Measurements from ENCODE around the gene LCN2.

LCN2 gene

DNA sequence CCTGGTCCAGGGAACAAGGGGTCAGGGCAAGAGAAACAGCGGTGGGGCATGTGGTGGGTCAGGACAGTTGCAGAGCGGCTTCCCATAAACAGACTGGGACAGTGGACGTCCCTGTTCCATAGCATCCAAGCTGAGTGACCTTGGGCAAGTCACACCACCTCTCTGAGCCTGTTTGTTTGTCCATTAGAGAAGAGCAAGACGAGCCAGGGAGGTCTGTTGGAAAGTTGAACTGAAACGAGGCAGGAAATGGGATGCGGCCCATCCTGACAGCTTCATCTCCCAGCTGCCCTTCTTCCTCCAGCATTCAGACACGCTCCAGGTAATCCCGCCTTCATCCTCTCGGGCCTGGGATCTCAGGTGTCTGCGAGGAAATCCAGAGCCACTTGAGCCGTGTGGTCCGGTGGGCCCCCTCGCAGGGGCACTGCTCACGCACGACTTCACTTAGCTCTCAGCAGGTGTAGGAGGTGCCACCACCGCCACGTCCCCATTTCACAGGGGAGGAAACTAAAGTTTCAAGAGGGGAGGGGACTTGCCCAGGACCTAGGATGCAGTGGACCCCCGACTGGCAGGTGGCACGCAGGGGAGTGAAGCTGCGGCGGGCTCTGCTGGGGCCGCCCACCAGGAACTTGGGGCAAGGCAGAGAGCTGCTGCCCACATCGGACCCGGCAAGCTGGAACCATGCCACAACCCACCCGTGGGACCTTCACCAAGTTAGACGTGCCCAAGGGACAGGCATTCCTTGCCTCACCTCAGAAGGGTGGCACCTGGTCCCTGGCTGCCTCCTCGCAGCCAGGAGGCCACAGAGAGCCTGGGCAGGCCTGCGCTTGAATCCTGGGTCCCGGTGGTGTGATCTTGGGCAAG, 34.7 kb upstream of the LCN2 start:
- no peak overlapping the region for H3K4me3 ChIP-seq (ENCODE audit: control insufficient read depth in 1 of 7, extremely low read depth in 1 of 7, insufficient read depth in 4 of 7, low read depth in 2 of 7, low read length in 6 of 7)
- ChIA-PET POLR2A (interaction anchor here (1.3 kb wide), 1 partner anchor 21 kb away, joined by 3 read pairs; no protein-coding TSS in a partner anchor), CTCF (interaction anchor here (0.7 to 4.9 kb wide), 13 partner anchors 8 to 172 kb away, joined by 3 to 47 read pairs (median 4); partner anchors contain the start of genes BBLN and PTGES2)
- H3K27ac ChIP-seq (ENCODE audit: insufficient read depth in 1 of 2, low read depth in 1 of 2, low read length in 2 of 2, poor library complexity in 1 of 2, severe bottlenecking in 2 of 2): no peak overlapping the region
- H3K36me3 ChIP-seq (ENCODE audit: control insufficient read depth in 4 of 4, insufficient read depth in 4 of 4, low read length in 3 of 4): peaks cover 0 to 18% (median 8%) of the 10 kb centered on the region in 4 experiments
- no peak for DNase-seq
- H3K27me3 ChIP-seq (replicated peaks in 2 of 5; ENCODE audit: control insufficient read depth in 4 of 5, insufficient read depth in 5 of 5, low read length in 4 of 5): no peaks in the 10 kb centered on the region
- 96% methylated on average over 27 of the region's 29 CpGs for WGBS (ENCODE audit: insufficient coverage)
- H3K4me1 ChIP-seq (ENCODE audit: control extremely low read depth in 1 of 4, control insufficient read depth in 4 of 4, insufficient read depth in 4 of 4, low read length in 3 of 4): peaks cover 0 to 7% (median 3%) of the 10 kb centered on the region in 4 experiments
- H3K9me3 ChIP-seq (ENCODE audit: control extremely low read depth in 1 of 5, control insufficient read depth in 4 of 5, insufficient read depth in 2 of 5, low read depth in 1 of 5, low read length in 4 of 5): no peaks in the 10 kb centered on the region

DNA sequence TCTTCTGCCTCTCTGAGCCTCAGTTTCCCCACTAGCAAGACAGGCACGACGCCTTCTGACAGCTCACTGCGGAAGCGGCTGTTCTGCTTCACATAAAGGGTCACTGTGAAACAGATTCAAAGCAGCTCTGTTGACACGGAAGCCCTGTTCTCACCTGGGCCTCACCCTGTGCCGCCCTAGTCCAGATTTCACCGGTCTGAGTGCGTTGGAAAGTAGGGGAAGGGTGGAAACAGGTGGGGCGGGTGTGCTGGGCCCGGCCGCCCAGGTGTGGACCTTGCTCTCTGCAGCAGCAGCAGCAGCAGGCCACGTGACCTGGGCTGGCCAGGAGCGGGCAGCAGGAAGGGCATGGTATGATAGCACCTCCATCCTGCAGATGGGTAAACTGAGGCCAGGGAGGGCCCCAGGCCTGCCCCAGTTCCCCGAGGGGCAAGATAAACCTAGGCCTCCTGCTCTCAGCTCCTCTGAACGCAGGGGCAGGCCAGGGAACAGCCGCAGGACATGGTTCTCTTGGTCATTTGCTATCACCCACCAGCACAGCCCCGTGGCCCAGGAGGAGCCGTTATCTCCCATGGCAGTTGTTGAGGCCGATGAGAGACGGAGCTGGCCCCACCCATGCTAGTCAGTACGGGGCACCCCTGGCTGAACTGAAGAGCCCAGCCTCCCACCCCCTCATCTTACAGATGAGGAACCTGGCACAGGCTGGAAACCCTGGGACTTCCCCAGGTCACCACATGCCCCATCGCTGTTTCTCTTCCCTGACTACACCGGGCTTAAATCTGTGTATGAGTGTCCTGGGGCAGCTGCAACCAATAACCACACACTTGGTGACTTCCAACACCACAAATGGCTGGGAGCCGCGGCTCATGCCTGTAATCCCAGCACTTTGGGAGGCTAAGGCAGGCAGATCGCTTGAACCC, 33.8 kb upstream of the LCN2 start:
- Histone ChIP-seq H3K4me3 (ENCODE audit: control insufficient read depth in 1 of 7, extremely low read depth in 1 of 7, insufficient read depth in 4 of 7, low read depth in 2 of 7, low read length in 6 of 7) (no peak overlapping the region), H3K27ac (ENCODE audit: insufficient read depth in 1 of 2, low read depth in 1 of 2, low read length in 2 of 2, poor library complexity in 1 of 2, severe bottlenecking in 2 of 2) (no peak overlapping the region), H3K4me1 (ENCODE audit: control extremely low read depth in 1 of 4, control insufficient read depth in 4 of 4, insufficient read depth in 4 of 4, low read length in 3 of 4) (peaks cover 0 to 7% (median 3%) of the 10 kb centered on the region in 4 experiments), H3K27me3 (replicated peaks in 2 of 5; ENCODE audit: control insufficient read depth in 4 of 5, insufficient read depth in 5 of 5, low read length in 4 of 5) (no peaks in the 10 kb centered on the region), H3K9me3 (ENCODE audit: control extremely low read depth in 1 of 5, control insufficient read depth in 4 of 5, insufficient read depth in 2 of 5, low read depth in 1 of 5, low read length in 4 of 5) (no peaks in the 10 kb centered on the region), H3K36me3 (ENCODE audit: control insufficient read depth in 4 of 4, insufficient read depth in 4 of 4, low read length in 3 of 4) (peaks cover 0 to 23% (median 9%) of the 10 kb centered on the region in 4 experiments)
- DNase-seq: peak; percentile 79 to 94 (median 90)
- 89% methylated on average over 24 of the region's 26 CpGs for WGBS (ENCODE audit: insufficient coverage)
- CTCF ChIA-PET: interaction anchor here (0.7 to 4.9 kb wide), 18 partner anchors 9 to 173 kb away, joined by 3 to 47 read pairs (median 4); partner anchors contain the start of genes BBLN and PTGES2
- POLR2A ChIA-PET: interaction anchor here (1.3 kb wide), 1 partner anchor 22 kb away, joined by 3 read pairs; no protein-coding TSS in a partner anchor

DNA sequence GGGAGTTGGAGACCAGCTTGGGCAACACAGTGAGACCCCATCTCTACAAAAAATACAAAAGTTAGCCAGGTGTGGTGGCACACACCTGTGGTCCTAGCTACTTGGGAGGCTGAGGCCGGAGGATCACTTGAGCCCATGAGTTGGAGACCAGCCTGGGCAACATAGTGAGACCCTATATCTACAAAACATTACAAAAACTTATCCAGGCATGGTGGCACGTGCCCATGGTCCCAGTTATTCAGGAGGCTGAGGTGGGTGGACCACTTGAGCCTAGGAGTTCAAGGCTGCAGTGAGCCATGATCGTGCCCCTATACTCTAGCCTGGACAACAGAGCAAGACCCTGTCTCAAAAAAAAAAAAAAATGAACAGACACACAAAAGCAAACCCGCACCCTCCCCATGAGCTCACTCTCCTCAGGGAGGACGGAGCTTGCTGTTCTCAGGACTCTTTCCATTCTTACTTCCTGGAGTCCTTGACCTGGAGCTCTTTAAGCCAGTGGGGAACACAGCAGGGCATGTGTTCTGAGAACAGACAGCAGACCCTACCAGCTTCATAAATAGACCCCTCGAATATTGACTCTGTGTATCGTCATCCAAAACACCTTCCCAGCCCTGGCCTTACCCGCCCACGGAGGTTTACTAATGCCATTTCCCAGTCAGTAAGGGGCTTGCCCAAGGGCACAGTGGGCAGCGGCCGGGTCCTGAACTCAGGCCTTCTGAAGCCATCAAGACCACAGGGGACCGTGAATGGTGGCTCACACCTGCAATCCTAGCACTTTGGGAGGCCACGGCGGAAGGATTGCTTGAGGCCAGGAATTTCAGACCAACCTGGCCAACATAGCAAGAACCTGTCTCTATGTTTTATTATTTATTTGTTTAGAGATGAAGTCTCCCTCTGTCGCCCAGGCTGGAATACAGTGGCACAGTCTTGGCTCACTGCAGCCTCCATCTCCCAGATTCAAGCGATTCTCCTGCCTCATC, 32.9 kb upstream of the LCN2 start:
- CTCF ChIA-PET: interaction anchor here (0.7 to 4.9 kb wide), 13 partner anchors 8 to 172 kb away, joined by 3 to 47 read pairs (median 4); partner anchors contain the start of gene PTGES2
- Histone ChIP-seq H3K9me3 (ENCODE audit: control extremely low read depth in 1 of 5, control insufficient read depth in 4 of 5, insufficient read depth in 2 of 5, low read depth in 1 of 5, low read length in 4 of 5) (no peaks in the 10 kb centered on the region), H3K4me1 (ENCODE audit: control extremely low read depth in 1 of 4, control insufficient read depth in 4 of 4, insufficient read depth in 4 of 4, low read length in 3 of 4) (peaks cover 0 to 7% (median 3%) of the 10 kb centered on the region in 4 experiments), H3K27ac (ENCODE audit: insufficient read depth in 1 of 2, low read depth in 1 of 2, low read length in 2 of 2, poor library complexity in 1 of 2, severe bottlenecking in 2 of 2) (no peak overlapping the region), H3K27me3 (replicated peaks in 2 of 5; ENCODE audit: control insufficient read depth in 4 of 5, insufficient read depth in 5 of 5, low read length in 4 of 5) (no peaks in the 10 kb centered on the region), H3K36me3 (ENCODE audit: control insufficient read depth in 4 of 4, insufficient read depth in 4 of 4, low read length in 3 of 4) (peaks cover 2 to 33% (median 18%) of the 10 kb centered on the region in 4 experiments), H3K4me3 (ENCODE audit: control insufficient read depth in 1 of 7, extremely low read depth in 1 of 7, insufficient read depth in 4 of 7, low read depth in 2 of 7, low read length in 6 of 7) (no peak overlapping the region)
- POLR2A ChIA-PET: interaction anchor here (1.6 kb wide), 1 partner anchor 11 kb away, joined by 6 read pairs; the partner anchor contains the start of gene PTGES2
- no peak for DNase-seq
- over 99% methylated on average over 13 of the region's 16 CpGs for WGBS (ENCODE audit: insufficient coverage)

DNA sequence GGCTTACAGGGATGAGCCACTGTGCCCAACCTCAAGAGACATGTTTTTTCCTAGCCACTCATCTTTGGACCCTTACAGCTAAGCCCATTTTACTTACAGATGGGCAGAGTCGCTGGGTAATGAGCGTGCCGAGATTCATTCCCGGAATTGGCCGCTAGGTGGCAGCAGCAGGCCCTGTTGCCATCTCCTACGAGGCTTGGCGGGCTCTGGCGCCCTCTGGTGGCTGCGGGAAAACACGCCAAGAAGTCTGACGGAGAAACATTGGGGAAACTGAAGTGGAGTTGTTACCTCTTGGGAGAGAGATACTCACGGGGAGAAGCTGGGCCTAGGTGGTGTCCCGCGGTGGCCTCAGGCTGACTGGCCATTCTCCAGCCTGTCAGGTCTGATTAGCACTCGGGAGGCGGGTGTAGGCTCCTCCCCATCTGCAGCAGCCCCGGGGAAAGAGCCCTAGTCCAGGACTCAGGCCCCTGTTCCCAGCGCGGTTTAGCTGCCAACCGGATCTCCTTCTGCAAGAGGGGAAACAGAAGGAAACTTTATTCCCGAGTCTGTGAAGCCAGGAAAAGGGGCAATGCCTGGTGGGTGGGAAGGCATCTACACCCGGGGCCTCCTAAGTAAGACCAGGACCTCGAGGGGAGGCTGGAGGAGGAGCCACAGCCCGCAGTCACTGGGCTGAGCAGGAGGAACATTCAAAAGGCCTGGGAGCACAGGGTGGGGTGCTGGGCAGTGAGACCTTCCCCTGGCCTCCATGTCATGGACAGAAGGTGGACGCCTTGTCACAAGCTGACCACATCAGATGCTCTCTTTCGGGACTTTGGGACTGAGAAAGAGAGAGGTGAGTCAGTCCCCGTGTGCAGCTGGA, 31.4 kb upstream of the LCN2 start:
- Histone ChIP-seq H3K4me3 (ENCODE audit: control insufficient read depth in 1 of 7, extremely low read depth in 1 of 7, insufficient read depth in 4 of 7, low read depth in 2 of 7, low read length in 6 of 7) (peak overlapping the region in 2 of 7 experiments; percentile 11 to 45), H3K4me1 (ENCODE audit: control extremely low read depth in 1 of 4, control insufficient read depth in 4 of 4, insufficient read depth in 4 of 4, low read length in 3 of 4) (peaks cover 0 to 7% (median 3%) of the 10 kb centered on the region in 4 experiments), H3K36me3 (ENCODE audit: control insufficient read depth in 4 of 4, insufficient read depth in 4 of 4, low read length in 3 of 4) (peaks cover 2 to 42% (median 26%) of the 10 kb centered on the region in 4 experiments), H3K27ac (ENCODE audit: insufficient read depth in 1 of 2, low read depth in 1 of 2, low read length in 2 of 2, poor library complexity in 1 of 2, severe bottlenecking in 2 of 2) (no peak overlapping the region), H3K27me3 (replicated peaks in 2 of 5; ENCODE audit: control insufficient read depth in 4 of 5, insufficient read depth in 5 of 5, low read length in 4 of 5) (no peaks in the 10 kb centered on the region), H3K9me3 (ENCODE audit: control extremely low read depth in 1 of 5, control insufficient read depth in 4 of 5, insufficient read depth in 2 of 5, low read depth in 1 of 5, low read length in 4 of 5) (no peaks in the 10 kb centered on the region)
- CTCF ChIA-PET: interaction anchor here (0.6 to 4.9 kb wide), 27 partner anchors 8 to 750 kb away, joined by 3 to 47 read pairs (median 4); partner anchors contain the start of gene PTGES2
- POLR2A ChIA-PET: interaction anchor here (0.9 to 1.6 kb wide), 2 partner anchors 10 to 19 kb away, joined by 3 to 6 read pairs; partner anchors contain the start of gene PTGES2
- 20% methylated on average over 27 of the region's 27 CpGs for WGBS (ENCODE audit: insufficient coverage)
- peak; percentile 88 to 94 (median 88) for DNase-seq

DNA sequence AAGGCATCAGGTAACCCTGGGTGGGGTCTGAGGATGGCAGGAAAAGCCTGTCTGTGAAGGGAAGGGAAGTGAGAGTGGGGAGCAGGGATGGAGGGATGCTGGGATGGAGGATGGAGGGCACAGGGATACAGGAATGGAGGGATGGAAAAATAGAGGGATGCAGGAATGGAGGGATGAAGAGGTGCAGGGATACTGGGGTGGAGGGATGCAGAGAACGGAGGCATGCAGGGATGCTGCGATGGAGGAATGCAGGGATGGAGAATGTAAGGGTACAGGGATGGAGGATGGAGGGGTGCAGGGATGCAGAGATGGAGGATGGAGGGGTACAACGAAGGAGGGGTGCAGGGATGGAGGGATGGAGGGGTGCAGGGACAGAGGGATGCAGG, 30.8 kb upstream of the LCN2 start:
- H3K27ac ChIP-seq (ENCODE audit: insufficient read depth in 1 of 2, low read depth in 1 of 2, low read length in 2 of 2, poor library complexity in 1 of 2, severe bottlenecking in 2 of 2): no peak overlapping the region
- no peak for DNase-seq
- H3K36me3 ChIP-seq (ENCODE audit: control insufficient read depth in 4 of 4, insufficient read depth in 4 of 4, low read length in 3 of 4): peaks cover 2 to 43% (median 26%) of the 10 kb centered on the region in 4 experiments
- POLR2A ChIA-PET: interaction anchor here (1.6 kb wide), 1 partner anchor 9 kb away, joined by 6 read pairs; the partner anchor contains the start of gene PTGES2
- H3K4me3 ChIP-seq (ENCODE audit: control insufficient read depth in 1 of 7, extremely low read depth in 1 of 7, insufficient read depth in 4 of 7, low read depth in 2 of 7, low read length in 6 of 7): no peak overlapping the region
- no peaks in the 10 kb centered on the region for H3K27me3 ChIP-seq (replicated peaks in 2 of 5; ENCODE audit: control insufficient read depth in 4 of 5, insufficient read depth in 5 of 5, low read length in 4 of 5)
- CTCF ChIA-PET: interaction anchor here (0.6 to 4.9 kb wide), 17 partner anchors 7 to 749 kb away, joined by 3 to 47 read pairs (median 4); partner anchors contain the start of gene PTGES2
- WGBS (ENCODE audit: insufficient coverage): 56% methylated on average over 3 of the region's 3 CpGs
- H3K4me1 ChIP-seq (ENCODE audit: control extremely low read depth in 1 of 4, control insufficient read depth in 4 of 4, insufficient read depth in 4 of 4, low read length in 3 of 4): peaks cover 0 to 7% (median 3%) of the 10 kb centered on the region in 4 experiments
- H3K9me3 ChIP-seq (ENCODE audit: control extremely low read depth in 1 of 5, control insufficient read depth in 4 of 5, insufficient read depth in 2 of 5, low read depth in 1 of 5, low read length in 4 of 5): no peaks in the 10 kb centered on the region

Measured in common myeloid progenitor, CD34-positive (primary cell).